HTR-8/SVneo (cell line): ENCODE data around the gene RAB1B.
"Not testable (repeated sequence)": the region's sequence is repeated elsewhere in the genome, so short reads cannot be mapped to it uniquely, and the experiment has no call there.

Source experiments
- DNase-seq: peaks from one replicate; pipeline ENCODE4 v3.0.0; 2011; ENCODE audit warnings: low spot score, mixed read lengths; ENCODE audit not compliant: insufficient read length
- FAIRE-seq: peaks from 2 replicates; lab custom pipeline; 2011; peaks lifted over from hg19 to GRCh38; lab: Jason Lieb, UNC

Gene RAB1B

GRCh38 chr11:66238786-66239413, 29.5 kb upstream of the RAB1B start:
- DNase-seq (no peak), FAIRE-seq (peak; percentile 54)

- no peak for FAIRE-seq
- DNase-seq, result no peak
Measured at GRCh38 chr11:66239511-66239910, 28.9 kb upstream of the RAB1B start.

- no peak for FAIRE-seq
Measured at GRCh38 chr11:66239998-66240780, 28.2 kb upstream of the RAB1B start.

GRCh38 chr11:66240781-66241136, 27.7 kb upstream of the RAB1B start:
- no peak for FAIRE-seq
- no peak for DNase-seq

More at GRCh38 chr11:66239998-66240780, 28.2 kb upstream of the RAB1B start:
- DNase-seq, result no peak

GRCh38 chr11:66242095-66242765, 26.2 kb upstream of the RAB1B start:
- DNase-seq (no peak), FAIRE-seq (peak; percentile 89)

- peak; percentile 77 for FAIRE-seq
- no peak for DNase-seq
Measured at GRCh38 chr11:66243782-66244535, 24.5 kb upstream of the RAB1B start.

GRCh38 chr11:66247295-66247694, 21.1 kb upstream of the RAB1B start:
- DNase-seq (no peak), FAIRE-seq (no peak)

GRCh38 chr11:66247801-66248200, 20.6 kb upstream of the RAB1B start:
- FAIRE-seq (no peak), DNase-seq (no peak)

- no peak for DNase-seq
- peak; percentile 86 for FAIRE-seq
Measured at GRCh38 chr11:66248903-66249302, 19.5 kb upstream of the RAB1B start.

GRCh38 chr11:66251809-66252208, 16.6 kb upstream of the RAB1B start:
- peak; percentile 91 for FAIRE-seq
- DNase-seq, result no peak

- DNase-seq, FAIRE-seq: not testable (repeated sequence)
Measured at GRCh38 chr11:66253081-66253480, 15.4 kb upstream of the RAB1B start.

- FAIRE-seq (no peak), DNase-seq (no peak)
Measured at GRCh38 chr11:66258473-66258893, 10.0 kb upstream of the RAB1B start.

GRCh38 chr11:66259225-66259624, 9.2 kb upstream of the RAB1B start:
- FAIRE-seq, result no peak
- DNase-seq, result no peak

- no peak for FAIRE-seq
- DNase-seq, result no peak
Measured at GRCh38 chr11:66259956-66260355, 8.5 kb upstream of the RAB1B start.

- FAIRE-seq (no peak), DNase-seq (no peak)
Measured at GRCh38 chr11:66261578-66261977, 6.9 kb upstream of the RAB1B start.

- DNase-seq, result no peak
- FAIRE-seq, result peak; percentile 54
Measured at GRCh38 chr11:66262191-66262590, 6.2 kb upstream of the RAB1B start.

- FAIRE-seq (peak; percentile 81), DNase-seq (no peak)
Measured at GRCh38 chr11:66262696-66263095, 5.7 kb upstream of the RAB1B start.

- FAIRE-seq, result no peak
- no peak for DNase-seq
Measured at GRCh38 chr11:66263231-66263630, 5.2 kb upstream of the RAB1B start.

GRCh38 chr11:66263785-66264184, 4.7 kb upstream of the RAB1B start:
- peak; percentile 58 for FAIRE-seq
- no peak for DNase-seq

GRCh38 chr11:66264383-66264782, 4.1 kb upstream of the RAB1B start:
- DNase-seq (no peak), FAIRE-seq (peak; percentile 55)
